GM23248 (cell line): ENCODE results near the gene POLDIP2. TPM values are rescaled to one million over a fixed set of nuclear protein-coding genes. Genes with fewer than 3 reads are reported as not detected.

Source experiments
- DNase-seq: peaks from one replicate; pipeline ENCODE4 v3.0.0-alpha.2; 2015
- H2AFZ ChIP-seq: fragments of 200-600 bp; sonication (generic); 2 replicates; pipeline ENCODE4 v1.6.1; 2016; ENCODE audit warnings: antibody characterized with exemption
- H3F3A ChIP-seq: fragments of 200-600 bp; sonication (generic); 2 replicates; pipeline ENCODE4 v1.6.1; 2016; ENCODE audit warnings: mild to moderate bottlenecking, antibody characterized with exemption, mixed run types; ENCODE audit not compliant: insufficient read depth
- H3K27ac ChIP-seq: fragments of 200-600 bp; sonication (generic); 2 replicates; pipeline ENCODE4 v1.5.1; 2016; ENCODE audit warnings: mild to moderate bottlenecking
- H3K27me3 ChIP-seq: fragments of 200-600 bp; sonication (generic); replicated peaks from 2 replicates; pipeline ENCODE4 v1.6.1; 2016; ENCODE audit warnings: mild to moderate bottlenecking; ENCODE audit not compliant: insufficient read depth
- H3K36me3 ChIP-seq: fragments of 200-600 bp; sonication (generic); 2 replicates; pipeline ENCODE4 v1.6.1; 2016; ENCODE audit warnings: low read depth, mild to moderate bottlenecking
- H3K4me1 ChIP-seq: fragments of 200-600 bp; sonication (generic); 2 replicates; pipeline ENCODE4 v1.6.1; 2016; ENCODE audit warnings: mild to moderate bottlenecking; ENCODE audit not compliant: insufficient read depth
- H3K4me2 ChIP-seq: fragments of 200-600 bp; sonication (generic); one replicate; pipeline ENCODE4 v1.6.1; 2016; ENCODE audit warnings: mild to moderate bottlenecking; ENCODE audit not compliant: unreplicated experiment
- H3K4me3 ChIP-seq: fragments of 200-600 bp; sonication (generic); 2 replicates; pipeline ENCODE4 v1.5.1; 2016; ENCODE audit warnings: mild to moderate bottlenecking
- H3K79me2 ChIP-seq: fragments of 200-600 bp; sonication (generic); 2 replicates; pipeline ENCODE4 v1.6.1; 2016; ENCODE audit warnings: mild to moderate bottlenecking; ENCODE audit not compliant: insufficient read depth
- H3K9ac ChIP-seq: fragments of 200-600 bp; sonication (generic); 2 replicates; pipeline ENCODE4 v1.6.1; 2016; ENCODE audit warnings: mild to moderate bottlenecking
- H3K9me2 ChIP-seq: fragments of 200-600 bp; sonication (generic); 2 replicates; pipeline ENCODE4 v1.6.1; 2016; ENCODE audit warnings: mixed run types, mild to moderate bottlenecking, moderate library complexity; ENCODE audit not compliant: insufficient read depth
- H3K9me3 ChIP-seq: fragments of 200-600 bp; sonication (generic); one replicate; pipeline ENCODE4 v1.6.1; 2017; ENCODE audit warnings: low read depth
- H4K20me1 ChIP-seq: fragments of 200-600 bp; sonication (generic); 2 replicates; pipeline ENCODE4 v1.6.0; 2016; ENCODE audit not compliant: insufficient read depth
- EZH2 ChIP-seq: fragments of 200-600 bp; sonication (generic); IDR thresholded peaks from 2 replicates; pipeline ENCODE4 v1.6.1; 2018; ENCODE audit warnings: antibody characterized with exemption, mild to moderate bottlenecking; ENCODE audit not compliant: insufficient read depth, poor library complexity, severe bottlenecking
- EZH2phosphoT487 ChIP-seq: fragments of 200-600 bp; sonication (generic); IDR thresholded peaks from 2 replicates; pipeline ENCODE4 v1.6.1; 2018; ENCODE audit warnings: antibody characterized with exemption, moderate library complexity, mild to moderate bottlenecking, low read depth; ENCODE audit not compliant: insufficient read depth
- WGBS, 2 experiments: methylation state at CpG; one replicate each; pipeline ENCODE4 v1.1.6; 2015 to 2017; ENCODE audit warnings: low lambda C conversion rate in 2 of 2, low coverage in 1 of 2; ENCODE audit errors: missing lambda C conversion rate in 2 of 2; 5-methylcytosine and 5-hydroxymethylcytosine counted together
- in situ Hi-C: fragments of 300-500 bp; cut with MboI; formaldehyde crosslinking; loops from 2 replicates; pipeline ENCODE4 v1.15.0; 2020
- polyA plus RNA-seq: library from polyadenylated mRNA; unstranded; fragments of >200 nt; fragmentation: Nextera tagmentation; extraction: Ambion mirVana; gene quantifications from 2 replicates; pipeline ENCODE4 v1.2.1, GENCODE V29; 2016
- total RNA-seq: library from RNA; depleted of rRNA; stranded (reverse); fragments of >200 nt; shearing (Covaris generic); gene quantifications from 2 replicates; pipeline ENCODE4 v1.2.3, GENCODE V29; 2014

The POLDIP2 gene
- total and polyA plus RNA-seq, 2 experiments from 2014 or later, result 92.7 to 105 TPM

- in situ Hi-C loops, result no loop called here
Measured at GRCh38 chr17:28326114-28326513, 31.2 kb downstream of the POLDIP2 start.

GRCh38 chr17:28325211-28325610 lies 32.1 kb downstream of the POLDIP2 start:
- in situ Hi-C loops, result no loop called here
- Histone ChIP-seq H3K4me2 (no peak overlapping the region), H3K79me2 (peaks cover 10% of the 10 kb centered on the region), H2AFZ (no peak overlapping the region), H3K9me3 (no peaks in the 10 kb centered on the region), H3F3A (peaks cover 14% of the 10 kb centered on the region; the same call in 1 of the 2 replicates), H3K4me1 (no peaks in the 10 kb centered on the region), H4K20me1 (no peaks in the 10 kb centered on the region), H3K9ac (no peak overlapping the region), H3K9me2 (no peaks in the 10 kb centered on the region), H3K4me3 (no peak overlapping the region), H3K36me3 (peaks cover 11% of the 10 kb centered on the region; the same call in 1 of the 2 replicates), H3K27me3 (no peaks in the 10 kb centered on the region), H3K27ac (no peak overlapping the region)
- WGBS, 2 experiments, result 61 to 66% methylated on average over 5 of the region's 5 CpGs
- no peak for DNase-seq
- TF ChIP-seq EZH2phosphoT487 (no peak), EZH2 (no peak)

More at GRCh38 chr17:28326114-28326513, 31.2 kb downstream of the POLDIP2 start:
- H3K9me3 ChIP-seq, result no peaks in the 10 kb centered on the region
- peaks cover 14% of the 10 kb centered on the region; the same call in 1 of the 2 replicates for H3F3A ChIP-seq
- no peaks in the 10 kb centered on the region for H3K9me2 ChIP-seq
- H4K20me1 ChIP-seq, result no peaks in the 10 kb centered on the region
- no peak overlapping the region for H3K4me2 ChIP-seq
- no peak overlapping the region for H2AFZ ChIP-seq
- WGBS, 2 experiments, result 97 to 98% methylated on average over 7 of the region's 7 CpGs
- no peak overlapping the region for H3K9ac ChIP-seq
- H3K27me3 ChIP-seq, result no peaks in the 10 kb centered on the region
- no peak overlapping the region for H3K4me3 ChIP-seq
- no peaks in the 10 kb centered on the region for H3K4me1 ChIP-seq
- no peak for DNase-seq
- peaks cover 16% of the 10 kb centered on the region for H3K79me2 ChIP-seq
- H3K36me3 ChIP-seq, result peaks cover 11% of the 10 kb centered on the region; the same call in 1 of the 2 replicates
- no peak overlapping the region for H3K27ac ChIP-seq
- no peak for TF ChIP-seq EZH2phosphoT487
- TF ChIP-seq EZH2, result no peak

DNA sequence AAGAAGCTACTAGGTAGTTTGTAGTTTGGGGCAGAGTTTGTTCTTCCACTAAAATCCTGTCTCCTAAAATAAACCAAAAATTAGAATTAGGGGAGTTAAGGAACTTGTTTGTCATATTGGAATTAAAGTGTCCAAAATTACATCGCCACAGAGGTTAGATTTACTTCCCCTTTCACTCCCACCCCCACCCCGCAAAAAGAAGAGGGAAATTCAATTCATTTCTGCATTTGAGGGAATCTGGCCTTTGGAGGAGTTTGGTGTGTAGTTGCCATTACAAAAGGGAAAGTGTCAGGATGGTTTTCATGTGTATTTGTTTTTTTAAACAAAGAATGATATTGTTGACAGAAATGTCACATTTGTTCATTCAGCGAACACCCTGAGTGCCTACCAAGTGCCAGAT lies 32.5 kb downstream of the POLDIP2 start:
- 0 out of 2 replicates have a peak, but pooled peaks cover 4% of the 10 kb centered on the region for H3K4me1 ChIP-seq
- no peak overlapping the region for H3K4me3 ChIP-seq
- H3K36me3 ChIP-seq, result peaks cover 11% of the 10 kb centered on the region; the same call in 1 of the 2 replicates
- no peaks in the 10 kb centered on the region for H3K9me3 ChIP-seq
- H3K27me3 ChIP-seq, result no peaks in the 10 kb centered on the region
- 88 to 92% methylated on average over 3 of the region's 3 CpGs for WGBS, 2 experiments
- H2AFZ ChIP-seq, result no peak overlapping the region
- in situ Hi-C loops, result no loop called here
- H3K9ac ChIP-seq, result no peak overlapping the region
- H3K79me2 ChIP-seq, result peaks cover 10% of the 10 kb centered on the region; the same call in 1 of the 2 replicates
- H3F3A ChIP-seq, result peaks cover 14% of the 10 kb centered on the region; the same call in 1 of the 2 replicates
- TF ChIP-seq EZH2 (no peak), EZH2phosphoT487 (no peak)
- H3K27ac ChIP-seq, result no peak overlapping the region
- no peak for DNase-seq
- H3K4me2 ChIP-seq, result no peak overlapping the region
- H3K9me2 ChIP-seq, result no peaks in the 10 kb centered on the region
- no peaks in the 10 kb centered on the region for H4K20me1 ChIP-seq

GRCh38 chr17:28324267-28324745 lies 33.0 kb downstream of the POLDIP2 start:
- no peak overlapping the region for H3K4me2 ChIP-seq
- H3K27me3 ChIP-seq, result no peaks in the 10 kb centered on the region
- no peak overlapping the region for H3K9ac ChIP-seq
- 84% methylated on average over 5 of the region's 5 CpGs for WGBS, 2 experiments
- H3F3A ChIP-seq, result peaks cover 14% of the 10 kb centered on the region; the same call in 1 of the 2 replicates
- H3K4me3 ChIP-seq, result no peak overlapping the region
- H3K79me2 ChIP-seq, result peaks cover 9% of the 10 kb centered on the region; the same call in 1 of the 2 replicates
- in situ Hi-C loops, result no loop called here
- H3K9me3 ChIP-seq, result no peaks in the 10 kb centered on the region
- H3K36me3 ChIP-seq, result peaks cover 9% of the 10 kb centered on the region; the same call in 1 of the 2 replicates
- no peak for DNase-seq
- H4K20me1 ChIP-seq, result no peaks in the 10 kb centered on the region
- no peak overlapping the region for H2AFZ ChIP-seq
- TF ChIP-seq EZH2, result no peak
- TF ChIP-seq EZH2phosphoT487, result no peak
- H3K9me2 ChIP-seq, result no peaks in the 10 kb centered on the region
- H3K27ac ChIP-seq, result no peak overlapping the region
- 0 out of 2 replicates have a peak, but pooled peaks cover 7% of the 10 kb centered on the region for H3K4me1 ChIP-seq
